ENCODE data around the gene ADAMTS17.

- TF ChIP-seq POLR2A (IDR thresholded peaks at IDR 0.05), result no peak
- TF ChIP-seq, protein P1, sequence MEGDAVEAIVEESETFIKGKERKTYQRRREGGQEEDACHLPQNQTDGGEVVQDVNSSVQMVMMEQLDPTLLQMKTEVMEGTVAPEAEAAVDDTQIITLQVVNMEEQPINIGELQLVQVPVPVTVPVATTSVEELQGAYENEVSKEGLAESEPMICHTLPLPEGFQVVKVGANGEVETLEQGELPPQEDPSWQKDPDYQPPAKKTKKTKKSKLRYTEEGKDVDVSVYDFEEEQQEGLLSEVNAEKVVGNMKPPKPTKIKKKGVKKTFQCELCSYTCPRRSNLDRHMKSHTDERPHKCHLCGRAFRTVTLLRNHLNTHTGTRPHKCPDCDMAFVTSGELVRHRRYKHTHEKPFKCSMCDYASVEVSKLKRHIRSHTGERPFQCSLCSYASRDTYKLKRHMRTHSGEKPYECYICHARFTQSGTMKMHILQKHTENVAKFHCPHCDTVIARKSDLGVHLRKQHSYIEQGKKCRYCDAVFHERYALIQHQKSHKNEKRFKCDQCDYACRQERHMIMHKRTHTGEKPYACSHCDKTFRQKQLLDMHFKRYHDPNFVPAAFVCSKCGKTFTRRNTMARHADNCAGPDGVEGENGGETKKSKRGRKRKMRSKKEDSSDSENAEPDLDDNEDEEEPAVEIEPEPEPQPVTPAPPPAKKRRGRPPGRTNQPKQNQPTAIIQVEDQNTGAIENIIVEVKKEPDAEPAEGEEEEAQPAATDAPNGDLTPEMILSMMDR (IDR thresholded peaks at IDR 0.05 in 4 of 5, conservative IDR thresholded peaks at IDR 0.05 in 1 of 5), result no peak
These were observed 281.4 kb downstream of the ADAMTS17 start for GRCh38 chr15:100060276-100060926.
